GM06990 (cell line): ENCODE results near the gene CYP2E1.

Experiments used
- DNase-seq: peaks from one replicate; pipeline ENCODE4 v3.0.0-alpha.2; 2011; ENCODE audit not compliant: insufficient read length; ENCODE audit errors: extremely low read depth
- H3K27me3 ChIP-seq: replicated peaks from 2 replicates; pipeline ENCODE4 v1.6.0; 2011; ENCODE audit warnings: low read length; ENCODE audit not compliant: control insufficient read depth, insufficient read depth
- H3K36me3 ChIP-seq: 2 replicates; pipeline ENCODE4 v1.5.1; 2011; ENCODE audit warnings: low read length; ENCODE audit not compliant: control insufficient read depth, insufficient read depth
- H3K4me3 ChIP-seq: replicated peaks from 2 replicates; pipeline ENCODE4 v1.5.1; 2011; ENCODE audit warnings: low read depth, mild to moderate bottlenecking, control low read depth, low read length
- TF ChIP-seq, protein P1 (sequence below): IDR thresholded peaks from 2 replicates; pipeline ENCODE4 v1.5.1; 2011; ENCODE audit warnings: low read length, control low read depth, mild to moderate bottlenecking, inconsistent platforms; ENCODE audit not compliant: insufficient read depth, poor library complexity, severe bottlenecking

Gene CYP2E1

DNA sequence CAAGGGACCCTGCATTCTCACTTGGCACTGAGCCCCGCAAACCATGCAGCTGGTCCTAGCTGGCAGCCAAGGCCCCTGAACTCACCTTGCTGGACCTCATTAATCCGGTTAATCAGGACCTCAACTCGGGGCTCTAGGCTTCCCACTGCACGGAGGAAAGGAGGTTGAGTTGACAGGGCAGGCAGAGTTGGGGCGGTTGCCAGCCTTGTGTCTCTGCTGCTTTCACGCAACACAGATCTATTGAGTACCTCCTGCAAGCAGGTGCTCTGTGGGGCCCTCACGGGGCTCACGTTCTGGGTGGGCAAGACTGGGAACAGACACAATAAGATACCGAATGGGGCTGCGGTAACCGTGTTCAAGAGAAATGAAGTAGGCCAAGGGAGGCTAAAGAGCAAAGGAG lies 32.1 kb downstream of the CYP2E1 start:
- Histone ChIP-seq H3K4me3 (no peak overlapping the region), H3K27me3 (no peaks in the 10 kb centered on the region; the same call in 1 of the 2 replicates)
- DNase-seq: no peak

DNA sequence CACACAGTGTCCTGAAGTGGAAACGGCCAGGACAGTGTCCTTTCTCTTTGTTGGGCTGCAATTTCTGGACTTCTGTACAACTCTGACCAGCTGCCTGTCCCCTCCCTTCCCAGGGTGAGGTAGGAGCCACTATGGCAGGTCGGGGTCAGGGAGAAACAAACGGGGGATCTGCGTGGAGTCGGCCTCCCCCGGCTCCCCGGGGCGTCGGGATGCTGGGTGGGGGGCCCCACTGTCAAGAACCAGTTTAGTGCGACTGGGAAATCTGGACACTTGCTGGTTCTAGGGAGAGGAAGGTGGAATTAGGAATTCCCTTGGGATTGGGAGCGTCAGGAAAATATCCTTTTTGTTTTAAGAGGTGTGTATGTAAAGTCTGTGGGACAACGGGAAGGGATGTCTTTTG lies 37.7 kb downstream of the CYP2E1 start:
- no peaks in the 10 kb centered on the region for H3K36me3 ChIP-seq
- DNase-seq: no peak
- H3K4me3 ChIP-seq: no peak overlapping the region
- no peaks in the 10 kb centered on the region for H3K27me3 ChIP-seq
- TF ChIP-seq, protein P1, sequence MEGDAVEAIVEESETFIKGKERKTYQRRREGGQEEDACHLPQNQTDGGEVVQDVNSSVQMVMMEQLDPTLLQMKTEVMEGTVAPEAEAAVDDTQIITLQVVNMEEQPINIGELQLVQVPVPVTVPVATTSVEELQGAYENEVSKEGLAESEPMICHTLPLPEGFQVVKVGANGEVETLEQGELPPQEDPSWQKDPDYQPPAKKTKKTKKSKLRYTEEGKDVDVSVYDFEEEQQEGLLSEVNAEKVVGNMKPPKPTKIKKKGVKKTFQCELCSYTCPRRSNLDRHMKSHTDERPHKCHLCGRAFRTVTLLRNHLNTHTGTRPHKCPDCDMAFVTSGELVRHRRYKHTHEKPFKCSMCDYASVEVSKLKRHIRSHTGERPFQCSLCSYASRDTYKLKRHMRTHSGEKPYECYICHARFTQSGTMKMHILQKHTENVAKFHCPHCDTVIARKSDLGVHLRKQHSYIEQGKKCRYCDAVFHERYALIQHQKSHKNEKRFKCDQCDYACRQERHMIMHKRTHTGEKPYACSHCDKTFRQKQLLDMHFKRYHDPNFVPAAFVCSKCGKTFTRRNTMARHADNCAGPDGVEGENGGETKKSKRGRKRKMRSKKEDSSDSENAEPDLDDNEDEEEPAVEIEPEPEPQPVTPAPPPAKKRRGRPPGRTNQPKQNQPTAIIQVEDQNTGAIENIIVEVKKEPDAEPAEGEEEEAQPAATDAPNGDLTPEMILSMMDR: no peak

More for the DNA sequence above, 32.1 kb downstream of the CYP2E1 start:
- no peaks in the 10 kb centered on the region for H3K36me3 ChIP-seq
- TF ChIP-seq, protein P1: no peak

DNA sequence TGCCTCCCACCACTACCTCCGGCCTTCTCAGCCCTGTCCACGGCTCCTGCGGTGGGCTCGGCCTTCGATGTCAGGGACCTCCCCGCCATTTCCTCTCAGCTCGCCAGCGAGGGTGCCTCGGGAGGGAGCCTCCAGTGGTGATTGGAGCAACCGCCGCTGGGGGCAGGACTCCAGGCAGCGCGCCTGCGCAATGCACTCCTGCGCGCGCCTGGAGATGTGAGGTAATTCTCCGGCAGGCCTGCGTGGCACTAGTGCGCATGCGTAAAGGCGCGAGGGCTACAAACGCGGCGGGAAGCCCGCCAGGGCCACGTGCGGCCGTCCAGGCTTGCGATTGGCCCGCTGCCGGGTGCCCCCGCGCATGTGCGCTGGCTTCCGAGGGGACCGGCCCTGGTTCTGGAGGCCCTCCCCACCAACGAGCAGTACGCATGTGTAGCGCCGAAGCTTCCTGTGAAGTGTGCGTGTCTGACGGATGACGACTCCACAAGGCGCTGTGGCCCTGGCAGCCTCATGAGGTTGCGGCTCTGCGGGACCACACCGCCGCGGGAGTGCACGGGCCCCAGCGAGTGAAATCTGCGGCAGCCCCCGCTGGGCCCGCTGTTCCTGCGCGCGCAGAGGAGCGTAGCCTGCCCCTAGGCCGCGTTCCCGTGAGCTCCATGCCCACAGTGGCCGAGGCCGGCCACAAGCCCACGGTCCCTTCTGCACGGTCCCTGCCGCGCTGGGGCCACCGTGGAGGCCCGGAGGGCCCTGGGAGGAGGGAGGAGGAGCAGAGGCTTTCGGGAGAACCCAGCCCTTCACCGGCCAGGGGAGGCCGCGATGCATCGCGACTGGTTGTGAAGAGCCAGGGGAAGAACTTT lies 38.5 kb downstream of the CYP2E1 start, which contains the start of gene SYCE1:
TSS of gene SYCE1 (minus strand) at position 143 of the 854 bp plus-strand sequence. CDS start at position 89, 54 bp downstream.
- no peaks in the 10 kb centered on the region for H3K27me3 ChIP-seq
- TF ChIP-seq, protein P1: no peak
- H3K36me3 ChIP-seq: no peaks in the 10 kb centered on the region
- H3K4me3 ChIP-seq: no peak within 1 kb of the TSS
- no peak for DNase-seq

DNA sequence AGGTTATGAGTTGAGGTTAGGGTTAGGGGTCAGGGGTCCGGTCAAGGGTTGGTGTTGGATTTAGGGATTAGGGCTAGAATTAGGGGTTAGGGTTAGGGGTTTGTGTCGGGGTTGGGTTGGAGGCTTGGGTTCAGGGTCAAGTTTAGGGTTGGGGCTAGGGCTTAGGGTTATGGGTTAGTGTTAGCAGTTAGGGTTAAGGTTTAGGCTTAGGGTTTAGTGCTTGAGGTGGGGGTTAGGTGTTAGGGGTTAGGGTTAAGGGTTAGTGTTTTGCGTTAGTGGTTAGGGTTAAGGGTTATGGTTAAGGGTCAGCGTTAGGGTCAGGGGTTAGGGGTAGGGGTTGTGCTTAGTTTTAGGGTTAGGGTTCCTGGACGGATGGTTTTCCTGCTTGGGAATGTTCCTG lies 40.0 kb downstream of the CYP2E1 start:
- Histone ChIP-seq H3K36me3 (no peaks in the 10 kb centered on the region), H3K4me3 (no peak overlapping the region), H3K27me3 (no peaks in the 10 kb centered on the region)
- TF ChIP-seq, protein P1: no peak
- DNase-seq: no peak

DNA sequence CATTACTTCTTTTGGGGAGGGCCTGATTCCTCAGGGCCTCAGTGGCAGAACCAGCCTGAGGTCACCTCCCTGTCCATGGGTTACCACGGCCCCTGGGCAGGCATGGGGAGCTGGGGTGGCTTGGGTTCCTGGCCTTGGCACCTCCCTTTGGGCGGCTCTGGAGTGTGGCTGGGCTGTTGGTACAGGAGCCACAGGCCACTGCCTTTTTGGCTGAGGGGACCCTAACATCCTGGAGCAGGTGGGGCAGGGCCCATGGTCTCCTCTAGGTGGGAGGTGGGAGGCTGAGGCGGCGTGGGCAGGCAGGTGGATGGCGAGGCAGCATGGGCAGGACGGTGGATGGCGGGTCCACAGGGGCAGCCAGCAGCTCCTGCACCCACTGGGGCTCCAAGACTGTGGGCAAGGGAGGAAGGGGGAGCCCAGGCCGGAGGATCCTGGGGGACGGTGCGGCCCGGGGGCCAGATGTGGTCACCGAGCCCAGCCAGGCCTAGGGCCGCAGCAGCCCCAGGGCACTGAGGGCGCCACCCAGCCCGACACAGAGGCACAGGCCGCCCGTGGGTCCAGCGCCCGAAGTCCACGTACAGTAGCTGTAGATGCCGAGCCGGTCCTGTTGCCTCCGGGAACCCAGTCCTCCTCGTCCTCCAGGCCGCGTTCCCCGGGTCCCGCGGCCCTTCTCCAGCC lies 40.6 kb downstream of the CYP2E1 start:
- DNase-seq: no peak
- TF ChIP-seq, protein P1: no peak
- no peaks in the 10 kb centered on the region for H3K36me3 ChIP-seq
- H3K4me3 ChIP-seq: no peak overlapping the region
- no peaks in the 10 kb centered on the region for H3K27me3 ChIP-seq
